Measurements from ENCODE around the gene ATXN7L1.

ATXN7L1 gene

DNA sequence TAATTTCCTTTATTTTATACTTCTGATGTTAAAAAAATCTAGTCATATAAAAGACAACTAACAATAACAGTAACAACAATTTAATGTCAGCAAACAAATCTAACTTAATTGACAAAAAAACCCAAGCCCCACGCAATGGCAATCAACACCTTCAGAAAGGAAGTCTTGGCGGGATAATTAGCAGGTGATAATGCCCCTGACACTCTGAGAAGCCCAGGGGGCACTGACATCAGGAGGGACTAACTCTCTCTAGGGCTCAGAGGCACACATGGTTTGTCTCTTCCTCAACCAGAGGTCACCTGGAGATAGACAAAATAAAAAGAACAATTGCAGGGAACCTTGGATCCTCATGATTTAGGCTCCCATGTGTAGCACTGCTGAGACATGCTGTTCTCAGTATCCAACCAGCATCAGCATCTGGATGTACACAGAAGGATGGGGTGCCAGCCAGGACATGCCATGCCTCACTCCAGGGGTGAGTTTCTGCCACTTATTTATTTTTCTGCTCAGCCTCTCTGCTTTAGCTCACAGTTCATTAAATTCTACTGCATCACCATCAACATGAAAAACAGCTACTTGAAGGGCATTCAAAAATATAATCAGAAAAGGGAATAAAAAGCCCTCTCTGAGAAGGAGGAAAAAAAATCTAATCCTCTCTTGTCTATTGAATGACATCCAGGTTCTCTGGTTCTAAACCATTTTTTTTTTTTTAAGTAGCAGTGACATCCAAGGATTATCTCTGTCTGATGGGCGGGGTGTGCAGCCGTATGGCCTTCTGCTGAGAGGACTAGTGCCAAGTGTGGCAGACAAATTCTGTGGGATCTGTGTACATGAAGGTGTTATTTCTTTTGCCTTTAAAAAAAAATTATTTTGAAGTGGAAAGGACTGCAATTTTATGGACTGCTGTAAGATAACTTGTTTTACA, 96.3 kb downstream of the ATXN7L1 start:
- DNase-seq (ENCODE audit: low read depth in 2 of 2) = no peak

DNA sequence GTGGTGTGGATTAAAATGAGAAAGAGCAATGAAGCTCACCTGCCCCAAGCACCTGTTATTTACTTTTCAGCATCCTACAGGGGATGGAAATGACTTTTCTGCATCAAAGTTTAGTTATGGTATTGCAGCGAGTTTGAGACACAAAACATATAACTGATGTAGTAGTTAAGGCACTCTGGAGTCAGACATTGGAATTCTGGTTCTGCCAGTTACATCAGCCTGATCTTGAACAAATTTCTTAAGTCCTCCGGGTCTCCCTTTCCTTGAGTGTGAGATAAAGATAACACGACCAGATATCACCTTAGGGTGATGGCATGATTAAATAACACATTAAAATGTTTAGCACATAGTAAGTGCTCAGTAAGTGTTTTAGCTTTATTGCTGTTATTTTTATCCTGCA, 97.4 kb downstream of the ATXN7L1 start:
- no peak for DNase-seq (ENCODE audit: low read depth in 2 of 2)

DNA sequence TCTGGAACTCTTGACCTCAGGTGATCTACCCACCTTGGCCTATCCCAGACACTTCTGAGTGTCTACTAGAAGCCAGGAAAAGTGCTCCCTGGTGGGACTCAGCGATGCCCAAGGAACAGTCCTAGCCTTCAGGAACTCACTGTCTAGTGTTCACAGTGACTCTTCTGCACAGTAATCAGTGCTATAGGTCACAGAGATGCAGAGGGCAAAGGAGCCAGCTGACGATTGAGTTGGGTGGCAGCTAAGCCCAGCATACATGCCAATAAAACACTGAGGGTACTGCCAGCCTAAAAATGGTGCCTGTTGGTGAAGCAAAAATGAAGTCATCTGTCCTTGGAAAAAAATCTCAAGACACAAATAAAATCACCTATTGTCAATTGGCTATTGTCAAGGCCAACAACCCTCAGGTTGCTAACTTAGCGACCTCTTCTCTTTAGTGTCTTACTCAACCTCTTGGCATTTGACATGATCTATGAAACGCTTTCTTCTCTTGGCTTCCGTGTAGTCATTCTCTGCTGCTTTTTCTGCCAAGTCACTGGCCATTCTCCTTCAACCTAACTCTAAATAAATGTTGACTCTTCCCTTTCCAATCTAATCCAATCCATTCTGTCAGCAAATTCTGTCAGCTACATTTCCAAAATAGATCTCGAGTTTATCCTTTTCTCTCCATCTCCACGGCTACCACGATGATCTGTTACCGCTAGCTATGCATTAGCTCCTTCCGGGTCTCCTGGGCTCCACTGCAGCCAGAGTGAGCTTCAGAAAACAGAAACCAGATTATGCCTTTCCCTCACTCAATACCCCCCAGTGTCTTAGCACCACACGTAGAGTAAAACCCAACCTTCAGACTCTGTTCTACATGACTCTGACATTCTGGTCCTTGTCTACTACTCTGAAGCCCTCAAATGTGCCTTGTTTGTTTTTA, 99.2 kb downstream of the ATXN7L1 start:
- DNase-seq (ENCODE audit: low read depth in 2 of 2) = no peak

DNA sequence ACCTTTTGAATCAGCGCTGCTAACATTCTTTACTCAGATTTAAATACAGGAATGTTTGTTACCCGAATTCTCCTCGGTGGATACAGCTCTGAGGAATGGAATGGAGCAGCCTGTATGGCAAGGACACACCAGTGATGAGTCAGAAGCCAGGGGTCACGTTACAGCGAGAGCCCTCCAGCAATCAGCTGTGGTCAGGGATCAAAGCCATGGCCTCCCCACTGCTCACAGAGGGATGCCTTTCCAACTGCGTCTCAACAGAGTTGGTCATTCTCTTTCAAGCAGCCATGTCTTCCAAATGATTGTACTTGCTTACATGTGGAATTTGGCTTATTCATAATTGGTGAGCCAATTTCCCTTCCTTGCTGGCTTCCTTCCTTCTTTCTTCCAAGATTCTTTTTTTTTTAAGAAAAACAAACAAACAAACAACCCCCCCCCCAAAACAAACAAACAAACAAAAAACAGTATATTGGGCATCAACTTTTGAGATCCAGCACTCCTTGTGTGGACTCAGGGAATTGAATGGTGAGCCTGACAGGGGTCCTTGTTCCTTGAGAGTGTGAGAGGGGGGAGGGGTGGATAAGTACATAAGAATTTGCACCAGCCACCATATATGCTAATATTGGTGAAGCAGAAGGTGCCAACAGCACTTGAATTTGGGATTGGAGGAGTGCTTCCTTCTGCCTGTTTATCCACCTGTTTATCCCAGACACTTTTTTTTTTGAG, 100.2 kb downstream of the ATXN7L1 start:
- DNase-seq (ENCODE audit: low read depth in 2 of 2) = no peak

DNA sequence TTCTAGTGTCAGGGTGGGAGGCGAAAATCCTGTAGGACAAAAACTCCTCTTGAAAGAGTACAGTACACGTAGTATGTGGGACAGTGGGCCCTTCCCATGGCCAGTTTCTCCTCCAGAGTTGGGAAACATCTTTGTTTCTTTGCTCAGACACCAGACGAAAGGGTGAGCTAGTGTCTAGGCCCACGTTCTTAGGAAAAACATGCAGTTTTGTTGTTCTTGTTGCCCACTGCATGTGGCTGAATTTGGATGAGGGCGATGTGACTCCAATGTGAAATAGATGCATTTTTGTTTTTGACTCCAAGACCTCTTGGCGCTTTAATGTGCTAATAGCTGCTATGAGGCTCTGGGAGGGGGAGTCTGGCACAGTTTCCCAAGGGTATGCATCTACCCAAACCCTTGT, 100.8 kb downstream of the ATXN7L1 start:
- no peak for DNase-seq (ENCODE audit: low read depth in 2 of 2)

DNA sequence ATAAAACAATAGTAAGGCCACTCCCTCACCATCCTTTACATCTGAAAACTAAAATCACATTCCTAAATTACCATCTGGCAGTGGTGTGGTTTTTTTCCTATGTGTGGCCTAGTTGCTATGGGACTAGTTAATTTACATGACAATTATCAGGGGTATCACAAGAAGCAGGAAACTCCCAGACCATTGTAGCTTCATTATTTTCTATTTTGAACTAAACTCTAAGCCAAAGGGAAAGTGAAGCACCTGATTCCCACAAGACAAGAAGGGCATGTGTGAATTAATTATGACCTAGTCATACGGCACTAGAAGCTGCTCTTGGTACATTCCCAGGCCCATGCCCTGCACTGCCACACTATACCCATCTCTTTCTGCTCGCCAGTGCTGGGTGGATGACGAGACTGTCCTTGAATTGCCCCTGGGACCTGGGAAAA, 103.4 kb downstream of the ATXN7L1 start:
- no peak for DNase-seq (ENCODE audit: low read depth in 2 of 2)

DNA sequence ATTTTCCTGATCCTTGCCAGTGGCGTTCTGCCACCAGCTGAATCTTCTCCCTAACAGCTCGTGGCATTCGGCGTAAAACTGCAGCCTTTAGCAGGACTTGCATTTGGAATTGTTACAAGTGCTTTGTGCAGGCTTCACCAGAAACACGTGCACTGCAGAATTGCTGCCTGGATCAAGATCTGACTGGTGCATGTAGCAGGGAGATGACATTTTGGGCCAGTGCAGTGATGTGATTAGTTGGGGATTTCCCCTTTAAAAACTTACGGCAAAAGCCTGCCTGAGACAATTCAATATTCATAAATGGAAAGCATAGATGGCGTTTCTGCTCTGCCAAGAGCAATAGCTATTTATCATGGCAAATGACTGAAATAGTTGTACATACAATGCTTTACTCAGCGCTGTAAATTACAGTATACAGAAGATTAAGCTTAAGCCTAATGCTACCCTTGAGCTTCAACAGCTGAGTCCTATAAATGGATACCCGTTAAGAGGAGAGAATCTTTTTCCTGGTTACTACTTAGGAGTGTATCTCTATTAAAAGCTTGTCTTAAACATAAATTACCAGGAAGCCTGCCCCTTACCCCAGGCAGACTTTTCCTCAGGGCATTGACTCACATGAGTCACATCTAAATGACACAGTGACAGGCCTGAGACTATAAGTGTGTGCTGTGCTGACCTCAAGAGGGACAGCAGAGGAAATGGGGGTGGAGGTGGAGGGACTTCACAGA, 106.3 kb downstream of the ATXN7L1 start:
- DNase-seq (ENCODE audit: low read depth in 2 of 2) = no peak

- DNase-seq (ENCODE audit: low read depth in 2 of 2) = no peak
These were observed 107.4 kb downstream of the ATXN7L1 start for GRCh38 chr7:105768898-105769507.

DNA sequence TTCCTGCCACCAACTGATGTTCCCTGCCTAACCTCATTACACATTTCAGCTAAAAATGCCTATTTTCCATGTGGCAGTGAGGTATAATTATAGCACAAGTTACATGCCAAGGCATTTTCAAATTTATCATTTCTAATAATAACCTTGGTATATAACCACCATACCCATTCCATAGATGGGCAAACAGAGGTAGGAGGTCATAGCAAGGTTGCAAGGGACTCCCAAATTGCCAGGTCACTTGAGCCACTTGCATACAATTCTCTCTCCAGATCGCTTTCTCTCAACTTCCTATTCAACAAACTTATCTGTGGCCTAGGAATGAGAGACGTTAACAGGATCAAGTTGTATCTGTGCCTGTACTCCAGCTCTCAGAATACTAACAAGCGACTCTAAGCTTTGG, 108.3 kb downstream of the ATXN7L1 start:
- no peak for DNase-seq (ENCODE audit: low read depth in 2 of 2)

DNA sequence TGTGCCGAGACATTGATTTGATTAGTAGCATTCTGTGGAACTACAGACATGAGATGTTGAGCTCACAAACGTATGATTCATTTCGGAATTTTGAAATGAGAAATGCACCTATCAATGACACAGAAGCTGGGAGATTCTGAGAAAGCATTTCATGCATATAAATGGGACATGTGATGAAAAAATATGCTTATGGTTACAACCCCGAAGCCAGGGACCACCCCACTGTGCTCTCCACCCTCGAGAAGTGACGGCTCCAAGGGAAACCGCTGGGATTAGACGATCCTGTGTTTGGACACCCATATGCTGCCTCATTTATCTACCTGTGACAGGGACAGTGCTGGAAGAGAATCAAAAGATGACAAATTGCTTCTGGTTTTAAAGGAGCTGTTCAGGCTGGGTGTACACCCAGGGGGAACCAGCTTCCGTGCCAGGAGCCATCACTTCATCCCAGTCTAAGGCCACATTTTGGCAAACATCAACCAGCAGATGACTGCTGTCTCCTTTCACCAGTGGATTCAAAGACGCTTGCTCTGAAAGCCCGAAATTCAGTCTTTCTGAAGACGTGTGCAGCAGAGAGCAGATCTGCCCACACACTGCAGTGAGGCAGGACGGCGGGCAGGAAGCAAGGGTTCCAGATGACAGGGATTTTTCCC, 109.9 kb downstream of the ATXN7L1 start:
- DNase-seq (ENCODE audit: low read depth in 2 of 2) = no peak

GRCh38 chr7:105765846-105766245, 110.6 kb downstream of the ATXN7L1 start:
- no peak for DNase-seq (ENCODE audit: low read depth in 2 of 2)

- DNase-seq (ENCODE audit: low read depth in 2 of 2) = no peak
These were observed 111.9 kb downstream of the ATXN7L1 start for GRCh38 chr7:105764506-105764905.

DNA sequence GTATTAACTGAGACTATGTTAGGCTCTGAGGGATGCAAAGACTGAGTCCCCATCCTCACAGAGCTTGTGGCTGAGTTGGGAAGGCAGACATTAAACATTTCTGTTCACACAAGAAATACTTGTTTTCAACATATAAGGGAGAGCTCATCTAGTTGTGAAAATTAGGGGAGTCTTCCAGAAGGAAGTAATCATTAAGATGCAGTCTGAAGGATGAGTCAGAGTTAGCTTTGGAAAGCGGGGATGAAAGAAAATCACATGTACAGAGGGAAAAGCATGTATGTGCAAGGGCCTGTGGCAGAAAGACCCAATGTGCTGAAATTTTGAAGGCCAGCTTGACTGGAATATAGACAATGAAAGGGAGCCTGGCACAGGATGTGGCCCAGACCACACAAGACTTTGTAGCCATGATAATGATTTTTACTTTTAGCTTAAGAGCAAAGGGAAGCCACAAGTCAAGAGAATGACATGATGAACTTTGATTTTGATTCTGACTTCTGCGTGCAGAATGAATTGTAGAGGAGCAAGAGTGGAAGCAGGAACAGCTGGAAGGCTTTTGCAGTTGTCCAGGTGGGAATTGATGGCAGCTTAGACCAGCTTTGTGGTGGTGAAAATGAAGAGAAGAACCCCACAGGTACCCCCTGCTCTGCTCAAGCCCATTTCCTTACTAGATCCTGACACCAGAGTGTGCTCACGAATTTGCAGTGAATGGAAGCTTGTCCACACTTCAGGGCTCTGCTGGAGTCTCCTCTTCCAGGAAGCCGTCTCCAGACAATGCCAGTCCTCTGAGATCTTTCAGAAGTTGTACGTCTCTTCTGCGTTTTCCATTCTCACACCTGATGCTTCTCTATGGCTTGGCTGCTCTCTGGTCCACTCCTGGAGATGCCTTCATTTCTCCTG, 115.6 kb downstream of the ATXN7L1 start:
- no peak for DNase-seq (ENCODE audit: low read depth in 2 of 2)

- DNase-seq (ENCODE audit: low read depth in 2 of 2) = no peak
These were observed 116.5 kb downstream of the ATXN7L1 start for GRCh38 chr7:105759670-105760550.

DNA sequence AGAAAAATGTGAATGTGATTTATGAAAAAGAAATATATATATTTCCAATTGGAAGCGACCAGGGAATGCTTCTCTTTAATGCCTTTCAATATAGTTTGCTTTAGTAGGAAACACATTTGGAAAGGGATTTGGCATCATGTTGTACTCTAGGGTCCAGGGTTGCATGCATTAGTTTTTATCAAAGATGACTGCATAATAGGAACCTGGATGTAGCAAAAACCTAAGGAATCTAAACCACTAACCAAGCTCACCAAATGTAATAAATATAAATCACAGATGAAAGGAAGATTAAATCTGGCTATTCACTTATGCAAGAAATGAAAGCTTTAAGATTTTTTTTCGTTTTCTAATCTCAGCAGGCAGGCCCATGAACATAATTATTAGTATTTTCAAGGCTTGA, 120.0 kb downstream of the ATXN7L1 start:
- DNase-seq (ENCODE audit: low read depth in 2 of 2) = no peak

DNA sequence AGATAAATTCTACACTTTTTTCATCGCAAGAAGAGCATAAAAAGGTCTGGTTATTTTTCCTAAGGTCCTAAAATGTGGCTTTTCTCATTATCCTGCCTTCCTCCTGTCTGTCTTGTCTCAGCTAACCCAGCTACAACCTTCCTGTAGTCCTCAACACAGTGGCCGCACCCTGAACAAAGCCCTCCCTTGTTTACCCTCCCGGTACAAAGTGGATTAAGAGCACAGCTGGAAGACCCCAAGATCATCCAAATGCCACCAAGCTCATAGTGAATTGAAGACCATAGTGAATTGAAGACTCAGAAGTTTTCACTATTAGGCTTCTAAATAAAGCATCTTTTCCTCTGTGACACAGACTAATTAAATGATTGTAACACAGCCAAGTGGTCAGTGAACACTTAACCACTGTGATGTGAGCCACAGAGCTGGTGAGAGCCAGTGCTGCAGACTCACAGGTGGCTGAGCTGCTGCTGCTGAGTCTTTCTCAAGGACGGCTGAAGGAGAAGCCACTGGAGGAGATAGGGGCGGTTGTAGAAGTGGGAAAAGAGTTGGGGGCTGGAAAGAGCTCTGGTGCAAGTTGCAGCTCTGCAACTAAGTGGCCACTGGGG, 123.6 kb downstream of the ATXN7L1 start:
- DNase-seq (ENCODE audit: low read depth in 2 of 2) = no peak

DNA sequence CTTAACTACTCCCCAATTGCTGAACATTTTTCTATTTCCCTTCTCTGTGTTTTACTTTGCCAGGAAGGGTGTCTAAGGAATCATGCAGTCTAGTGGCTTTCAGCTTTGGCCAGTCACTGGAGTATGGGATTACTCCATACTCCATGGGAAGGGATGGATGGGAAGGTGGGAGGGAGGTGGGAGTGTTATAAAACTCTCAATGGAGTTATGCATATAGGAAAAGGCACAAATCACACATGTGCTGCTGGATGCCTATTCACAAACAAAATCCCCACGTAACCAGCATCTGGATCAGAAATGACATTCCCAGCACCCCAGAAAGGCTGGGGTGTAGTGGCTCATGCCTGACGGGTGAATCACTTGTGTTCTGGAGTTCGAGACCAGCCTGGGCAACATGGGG, 125.3 kb downstream of the ATXN7L1 start:
- DNase-seq (ENCODE audit: low read depth in 2 of 2) = no peak

- no peak for DNase-seq (ENCODE audit: low read depth in 2 of 2)
These were observed 127.7 kb downstream of the ATXN7L1 start for GRCh38 chr7:105748701-105749100.

Measured in stimulated activated CD4-positive, alpha-beta T cell treated with anti-CD3 and anti-CD28 coated beads, Interleukin-1b, Interleukin-23, amount 100 ng/mL, for 4 hours (primary cell).